Lower lobe of right lung (tissue), 2 donors: ENCODE results near the gene WDR48. TPM values are rescaled to one million over a fixed set of nuclear protein-coding genes. Genes with fewer than 3 reads are reported as not detected.
"Not testable (repeated sequence)": the region's sequence is repeated elsewhere in the genome, so short reads cannot be mapped to it uniquely, and the experiment has no call there.

Experiments used
- ATAC-seq, 2 donors: fragments of 200-7000 bp; cut with Tn5 transposase; one replicate each; pipeline ENCODE4 v1.9.1; 2020 to 2022; ENCODE audit warnings: mild to moderate bottlenecking in 2 of 2, moderate library complexity in 2 of 2
- DNase-seq: peaks from one replicate; pipeline ENCODE4 v3.0.0-alpha.2; 2020
- H3K27ac ChIP-seq: fragments of 200-600 bp; one replicate; pipeline ENCODE4 v1.8.0; 2022
- H3K27me3 ChIP-seq: fragments of 200-600 bp; one replicate; pipeline ENCODE4 v1.8.0; 2022; ENCODE audit warnings: low read depth
- H3K36me3 ChIP-seq: fragments of 200-600 bp; one replicate; pipeline ENCODE4 v1.8.0; 2022; ENCODE audit warnings: mild to moderate bottlenecking
- H3K4me1 ChIP-seq: fragments of 200-600 bp; one replicate; pipeline ENCODE4 v1.8.0; 2022
- H3K4me3 ChIP-seq: fragments of 200-600 bp; one replicate; pipeline ENCODE4 v1.8.0; 2022; ENCODE audit warnings: mild to moderate bottlenecking
- H3K9me3 ChIP-seq: fragments of 200-600 bp; one replicate; pipeline ENCODE4 v1.8.0; 2022
- CTCF ChIP-seq: fragments of 200-600 bp; IDR thresholded peaks from one replicate; pipeline ENCODE4 v1.8.0; 2022; ENCODE audit warnings: antibody characterized with exemption, mild to moderate bottlenecking
- intact Hi-C: fragments of 100-400 bp; cut with DNase I; formaldehyde crosslinking; loops from one replicate; pipeline ENCODE4 v1.11.0; 2022
- total RNA-seq: library from RNA; stranded (reverse); fragmentation: NEBNext Ultra II Directional; extraction: Animal tissue kit (Norgen Biotek cat#: 25700); gene quantifications from one replicate; pipeline ENCODE4 v1.2.1, GENCODE V29; 2021
- donor health status: DM: no; HTN: yes; CAD: no; lungs with severe emphysema.

WDR48 gene
- total RNA-seq, 1 donor from 2014 or later = 44.2 TPM

- intact Hi-C loops = no loop called here
- ATAC-seq (peak; percentile 31 to 58), DNase-seq (no peak)
- Histone ChIP-seq H3K4me1 (peaks cover 11% of the 10 kb centered on the region), H3K27me3 (no peaks in the 10 kb centered on the region), H3K27ac (no peak overlapping the region), H3K4me3 (no peak overlapping the region), H3K36me3 (no peaks in the 10 kb centered on the region), H3K9me3 (no peaks in the 10 kb centered on the region)
- TF ChIP-seq CTCF = no peak
Observed at GRCh38 chr3:39050029-39050428, 1.8 kb upstream of the WDR48 start.

- intact Hi-C loops = no loop called here
- Histone ChIP-seq H3K4me3 (peak overlapping the region; percentile 95), H3K27ac (peak overlapping the region; percentile 93), H3K9me3 (no peaks in the 10 kb centered on the region), H3K4me1 (peaks cover 11% of the 10 kb centered on the region), H3K36me3 (no peaks in the 10 kb centered on the region), H3K27me3 (no peaks in the 10 kb centered on the region)
- ATAC-seq (no peak), DNase-seq (no peak)
- no peak for TF ChIP-seq CTCF
Observed at GRCh38 chr3:39052583-39052982, 767 bp downstream of the WDR48 start.

GRCh38 chr3:39053696-39054095 lies 1.9 kb downstream of the WDR48 start:
- intact Hi-C loops = no loop called here
- no peak for DNase-seq
- H3K9me3 ChIP-seq = no peaks in the 10 kb centered on the region
- H3K27me3 ChIP-seq = no peaks in the 10 kb centered on the region
- no peak overlapping the region for H3K4me3 ChIP-seq
- H3K4me1 ChIP-seq = peaks cover 11% of the 10 kb centered on the region
- no peak for ATAC-seq
- TF ChIP-seq CTCF = no peak
- H3K36me3 ChIP-seq = no peaks in the 10 kb centered on the region
- H3K27ac ChIP-seq = no peak overlapping the region

GRCh38 chr3:39056151-39056550 lies 4.3 kb downstream of the WDR48 start:
- H3K4me3 ChIP-seq = no peak overlapping the region
- no peak for TF ChIP-seq CTCF
- H3K27ac ChIP-seq = no peak overlapping the region
- H3K36me3 ChIP-seq = no peaks in the 10 kb centered on the region
- H3K4me1 ChIP-seq = peaks cover 11% of the 10 kb centered on the region
- H3K9me3 ChIP-seq = no peaks in the 10 kb centered on the region
- no peak for DNase-seq
- no peaks in the 10 kb centered on the region for H3K27me3 ChIP-seq
- no peak for ATAC-seq
- intact Hi-C loops = no loop called here

GRCh38 chr3:39061228-39061627 lies 9.4 kb downstream of the WDR48 start:
- H3K4me3 ChIP-seq, DNase-seq, H3K9me3 ChIP-seq, H3K4me1 ChIP-seq, H3K27me3 ChIP-seq, intact Hi-C loops, ATAC-seq, H3K27ac ChIP-seq: not testable (repeated sequence)
- H3K36me3 ChIP-seq = peaks cover 22% of the 10 kb centered on the region

GRCh38 chr3:39062180-39062579 lies 10.4 kb downstream of the WDR48 start:
- H3K36me3 ChIP-seq = peaks cover 31% of the 10 kb centered on the region
- no peak overlapping the region for H3K4me3 ChIP-seq
- TF ChIP-seq CTCF = no peak
- H3K27ac ChIP-seq = no peak overlapping the region
- ATAC-seq = no peak
- intact Hi-C loops = no loop called here
- no peaks in the 10 kb centered on the region for H3K4me1 ChIP-seq
- H3K9me3 ChIP-seq = no peaks in the 10 kb centered on the region
- no peaks in the 10 kb centered on the region for H3K27me3 ChIP-seq
- no peak for DNase-seq
